ENCODE data around the gene ATP5F1A. TPM values are rescaled to one million over a fixed set of nuclear protein-coding genes. Genes with fewer than 3 reads are reported as not detected.
"Not testable (repeated sequence)": the region's sequence is repeated elsewhere in the genome, so short reads cannot be mapped to it uniquely, and the experiment has no call there.

Gene ATP5F1A
- 240 and 262 TPM in 2 replicates for total RNA-seq (2014; rRNA removed; shearing (Covaris generic))

GRCh38 chr18:46097801-46098615 lies at the start of gene ATP5F1A:
Gene ATP5F1A (minus strand): TSS chr18:46098296. CDS start chr18:46098231, 65 bp downstream.
- DNase-seq (ENCODE audit: low spot score): peak; percentile 70

- no peak for DNase-seq (ENCODE audit: low spot score)
Measured at GRCh38 chr18:46141199-46141598, 43.1 kb upstream of the ATP5F1A start.

GRCh38 chr18:46140173-46140572 lies 42.1 kb upstream of the ATP5F1A start:
- DNase-seq (ENCODE audit: low spot score): no peak

- no peak for DNase-seq (ENCODE audit: low spot score)
Measured at GRCh38 chr18:46134920-46135675, 37.0 kb upstream of the ATP5F1A start.

GRCh38 chr18:46133534-46133933 lies 35.4 kb upstream of the ATP5F1A start:
- no peak for DNase-seq (ENCODE audit: low spot score)

GRCh38 chr18:46130549-46130948 lies 32.5 kb upstream of the ATP5F1A start:
- DNase-seq (ENCODE audit: low spot score): not testable (repeated sequence)

GRCh38 chr18:46130061-46130460 lies 32.0 kb upstream of the ATP5F1A start:
- no peak for DNase-seq (ENCODE audit: low spot score)

GRCh38 chr18:46126625-46127024 lies 28.5 kb upstream of the ATP5F1A start:
- not testable (repeated sequence) for DNase-seq (ENCODE audit: low spot score)

GRCh38 chr18:46113751-46114150 lies 15.7 kb upstream of the ATP5F1A start:
- DNase-seq (ENCODE audit: low spot score): no peak

- no peak for DNase-seq (ENCODE audit: low spot score)
Measured at GRCh38 chr18:46110406-46110805, 12.3 kb upstream of the ATP5F1A start.

GRCh38 chr18:46109386-46109785 lies 11.3 kb upstream of the ATP5F1A start:
- no peak for DNase-seq (ENCODE audit: low spot score)

GRCh38 chr18:46104128-46104911 lies 6.2 kb upstream of the ATP5F1A start, which contains the start of gene HAUS1:
Gene HAUS1 (plus strand): TSS chr18:46104385. CDS start chr18:46104412, 27 bp downstream.
- DNase-seq (ENCODE audit: low spot score): peak; percentile 92

- DNase-seq (ENCODE audit: low spot score): no peak
Measured at GRCh38 chr18:46099463-46099862, 1.4 kb upstream of the ATP5F1A start.

GRCh38 chr18:46098616-46098933 lies 479 bp upstream of the ATP5F1A start:
- DNase-seq (ENCODE audit: low spot score): no peak

GRCh38 chr18:46097431-46097800 lies 680 bp downstream of the ATP5F1A start:
- no peak for DNase-seq (ENCODE audit: low spot score)

- no peak for DNase-seq (ENCODE audit: low spot score)
Measured at GRCh38 chr18:46096651-46097300, 1.3 kb downstream of the ATP5F1A start.

- DNase-seq (ENCODE audit: low spot score): no peak
Measured at GRCh38 chr18:46095532-46095931, 2.6 kb downstream of the ATP5F1A start.

GRCh38 chr18:46088501-46088900 lies 9.6 kb downstream of the ATP5F1A start:
- not testable (repeated sequence) for DNase-seq (ENCODE audit: low spot score)

- no peak for DNase-seq (ENCODE audit: low spot score)
Measured at GRCh38 chr18:46084431-46084830, 13.7 kb downstream of the ATP5F1A start.

- no peak for DNase-seq (ENCODE audit: low spot score)
Measured at GRCh38 chr18:46080156-46080555, 17.9 kb downstream of the ATP5F1A start.

GRCh38 chr18:46079336-46079735 lies 18.8 kb downstream of the ATP5F1A start:
- no peak for DNase-seq (ENCODE audit: low spot score)

Data from HT-29 (cell line).